Stimulated activated CD4-positive, alpha-beta T cell treated with anti-CD3 and anti-CD28 coated beads, Interleukin-15, amount 100 ng/mL, for 48 hours (primary cell): ENCODE results near the gene CENPB.

Experiments used
- DNase-seq, 2 donors: peaks; one replicate each; pipeline ENCODE4 v3.0.0-alpha.2; 2020; ENCODE audit warnings: low read depth in 2 of 2

CENPB gene

DNA sequence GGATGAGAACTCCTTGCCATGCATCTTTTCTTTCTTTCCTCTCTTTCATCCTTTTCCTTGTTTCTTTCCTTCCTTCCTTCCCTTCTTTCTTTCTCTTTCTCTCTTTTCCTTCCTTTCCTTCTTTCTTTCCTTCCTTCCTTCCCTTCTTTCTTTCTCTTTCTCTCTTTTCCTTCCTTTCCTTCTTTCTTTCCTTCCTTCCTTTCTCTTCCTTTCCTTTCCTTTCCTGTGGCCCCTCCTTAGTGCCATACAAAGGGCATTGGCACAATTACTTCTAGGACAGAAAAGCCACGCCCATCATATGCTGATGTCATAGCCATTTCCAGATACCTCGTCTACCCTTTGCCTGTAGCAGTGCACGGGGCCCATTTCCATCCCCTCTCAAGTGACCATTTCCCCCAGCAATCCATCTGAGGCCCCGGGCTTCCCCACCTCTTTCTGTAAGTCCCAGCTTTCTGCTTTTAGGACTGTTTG, 2.2 kb upstream of the CENPB start:
- no peak for DNase-seq

- DNase-seq: no peak
These were observed 929 bp upstream of the CENPB start for GRCh38 chr20:3787324-3788014.

DNA sequence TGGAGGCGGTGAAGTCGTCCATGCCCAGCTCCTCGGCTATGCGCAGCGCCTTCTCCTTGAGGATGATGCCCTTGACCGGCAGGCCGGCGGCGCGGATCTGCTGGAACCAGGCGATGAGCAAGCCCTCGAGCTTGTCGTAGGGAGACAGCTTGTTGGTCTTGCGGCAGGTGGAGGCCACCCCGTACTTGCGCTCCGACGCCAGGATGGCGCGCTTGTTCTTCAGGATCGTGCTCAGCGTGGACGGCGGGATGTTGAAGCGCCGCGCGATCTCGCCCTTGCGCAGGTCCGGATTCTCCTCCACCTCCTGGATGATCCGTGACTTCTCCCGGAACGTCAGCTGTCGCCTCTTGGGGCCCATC, 435 bp downstream of the CENPB start:
- peak in 1 of 2 donors; percentile 25 for DNase-seq

- no peak for DNase-seq
These were observed 1.1 kb downstream of the CENPB start for GRCh38 chr20:3785240-3786125.

DNA sequence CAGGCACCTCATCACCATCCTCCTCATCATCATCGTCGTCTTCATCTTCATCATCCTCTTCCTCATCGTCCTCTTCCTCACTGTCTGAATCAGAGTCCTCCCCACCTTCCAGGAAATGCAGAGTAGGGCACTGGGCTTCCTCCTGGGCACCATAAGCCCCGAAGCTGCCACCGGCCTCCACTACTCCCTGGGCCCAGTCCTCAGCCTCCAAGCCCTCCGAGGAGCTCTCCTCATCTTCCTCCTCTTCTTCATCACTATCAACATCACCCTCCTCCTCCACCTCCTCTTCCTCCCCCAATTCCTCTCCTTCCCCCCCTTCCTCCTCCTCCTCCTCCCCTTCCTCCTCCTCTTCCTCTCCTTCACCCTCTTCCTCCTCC, 1.7 kb downstream of the CENPB start:
- no peak for DNase-seq

GRCh38 chr20:3784216-3784853, 2.2 kb downstream of the CENPB start:
- DNase-seq: no peak

GRCh38 chr20:3783511-3784195, 2.9 kb downstream of the CENPB start:
- DNase-seq: no peak

DNA sequence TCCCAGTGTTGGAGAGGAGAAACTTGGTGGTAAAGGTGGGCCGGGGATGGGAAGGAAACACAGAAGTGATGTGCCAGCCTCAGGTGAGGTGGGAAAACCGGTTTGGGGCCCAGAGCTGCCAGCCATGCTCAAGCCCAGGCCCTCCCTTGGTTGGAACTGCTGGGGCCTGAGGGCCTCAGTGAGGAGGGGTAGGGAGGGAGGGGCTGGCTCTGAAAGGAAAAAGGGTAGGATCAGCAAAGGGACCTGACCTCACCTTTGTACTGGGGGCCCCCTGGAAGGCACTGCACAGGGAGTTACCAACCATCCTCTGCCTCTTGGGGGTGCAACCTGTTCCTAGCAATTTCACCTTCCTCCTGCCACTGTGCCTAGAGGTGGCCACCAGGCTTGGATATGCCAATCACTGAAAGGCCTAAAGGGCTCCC, 3.5 kb downstream of the CENPB start:
- DNase-seq: no peak

GRCh38 chr20:3782597-3782996, 3.9 kb downstream of the CENPB start:
- no peak for DNase-seq

- peak in 1 of 2 donors; percentile 35 for DNase-seq
These were observed 5.2 kb downstream of the CENPB start, which contains the start of gene SPEF1 for GRCh38 chr20:3781153-3781910. SPEF1 (minus strand) TSS chr20:3781448; CDS start chr20:3781287, 161 bp downstream.

DNA sequence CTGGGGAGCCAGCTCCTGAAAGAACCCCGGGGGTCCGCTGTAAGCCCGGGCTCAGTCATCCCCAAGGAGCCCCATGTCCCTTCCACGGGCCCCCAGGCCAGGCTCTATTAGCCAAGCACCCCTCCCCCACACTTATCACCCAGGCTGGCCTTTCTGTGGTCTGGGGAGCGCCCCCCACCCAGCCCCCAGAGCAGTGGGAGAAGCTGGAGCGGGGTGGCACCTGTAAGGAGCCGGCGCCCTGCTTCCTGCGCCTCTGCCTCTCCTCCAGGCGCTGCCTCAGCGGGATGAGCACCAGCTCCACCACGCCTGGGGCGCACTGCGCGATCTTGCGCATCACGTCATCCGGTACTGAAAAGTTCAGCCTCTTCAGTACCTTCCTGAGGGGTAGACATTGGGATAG, 7.6 kb downstream of the CENPB start:
- DNase-seq: no peak

DNA sequence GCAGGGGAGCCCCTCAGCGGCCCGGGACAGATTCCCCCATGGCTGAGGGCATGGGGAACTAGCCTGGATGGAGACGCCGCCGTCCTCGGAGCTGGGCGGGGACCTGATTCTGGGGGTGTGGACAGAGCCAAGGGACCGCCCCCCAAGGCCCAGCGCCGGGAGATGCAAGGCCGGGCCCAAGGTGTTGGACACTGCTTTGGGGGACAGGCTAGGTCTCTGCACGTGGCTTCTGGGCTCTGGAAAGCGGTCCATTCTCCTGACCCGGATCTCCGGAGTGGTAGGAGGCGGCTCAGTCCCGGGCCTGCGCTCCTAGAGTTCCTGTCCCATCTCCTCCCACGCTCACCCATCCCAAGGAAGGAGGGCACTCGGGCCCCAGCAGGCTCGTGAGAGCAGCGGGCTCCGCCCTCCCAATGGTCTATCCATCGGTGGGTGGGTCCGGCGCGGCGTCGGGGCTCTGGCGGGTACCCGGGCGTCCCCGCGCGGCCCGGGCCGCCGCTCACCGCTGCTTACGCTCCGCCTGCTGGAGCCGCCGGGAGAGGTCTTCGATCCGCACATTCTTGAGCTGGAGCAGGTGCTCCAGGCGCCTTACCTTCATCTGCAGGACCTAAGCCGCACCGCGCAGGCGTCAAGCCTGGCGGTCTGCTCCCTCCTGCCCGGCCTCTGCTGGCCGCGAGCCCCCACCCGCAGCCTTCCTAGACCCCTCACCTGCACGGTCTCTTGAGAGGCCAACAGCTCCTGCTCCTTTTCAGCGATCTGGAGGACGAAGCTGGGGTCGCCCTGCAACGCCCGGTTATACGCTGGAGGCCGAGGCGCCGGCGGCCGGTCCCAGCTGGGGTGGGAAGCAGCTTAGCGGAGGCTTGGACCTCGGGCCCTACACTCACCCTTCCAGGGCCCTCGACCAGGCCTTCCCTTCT, 8.6 kb downstream of the CENPB start:
- DNase-seq: peak in 1 of 2 donors; percentile 40

DNA sequence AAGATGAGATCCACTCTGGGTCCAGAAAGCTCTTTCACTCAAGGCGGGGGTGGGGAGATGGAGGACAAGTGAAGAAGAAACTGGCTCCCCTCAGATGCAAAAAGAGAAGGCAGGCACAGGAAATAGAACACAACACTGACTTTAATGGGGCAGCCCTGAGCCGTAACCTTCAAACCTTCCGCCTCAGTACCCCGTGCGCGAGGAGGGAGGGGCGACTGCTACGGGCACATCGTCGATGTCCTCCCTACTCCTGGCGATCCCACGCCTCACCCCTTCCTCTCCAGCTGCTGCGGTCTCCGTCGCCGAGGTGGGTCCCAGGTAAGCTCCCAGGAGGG, 9.2 kb downstream of the CENPB start:
- no peak for DNase-seq

DNA sequence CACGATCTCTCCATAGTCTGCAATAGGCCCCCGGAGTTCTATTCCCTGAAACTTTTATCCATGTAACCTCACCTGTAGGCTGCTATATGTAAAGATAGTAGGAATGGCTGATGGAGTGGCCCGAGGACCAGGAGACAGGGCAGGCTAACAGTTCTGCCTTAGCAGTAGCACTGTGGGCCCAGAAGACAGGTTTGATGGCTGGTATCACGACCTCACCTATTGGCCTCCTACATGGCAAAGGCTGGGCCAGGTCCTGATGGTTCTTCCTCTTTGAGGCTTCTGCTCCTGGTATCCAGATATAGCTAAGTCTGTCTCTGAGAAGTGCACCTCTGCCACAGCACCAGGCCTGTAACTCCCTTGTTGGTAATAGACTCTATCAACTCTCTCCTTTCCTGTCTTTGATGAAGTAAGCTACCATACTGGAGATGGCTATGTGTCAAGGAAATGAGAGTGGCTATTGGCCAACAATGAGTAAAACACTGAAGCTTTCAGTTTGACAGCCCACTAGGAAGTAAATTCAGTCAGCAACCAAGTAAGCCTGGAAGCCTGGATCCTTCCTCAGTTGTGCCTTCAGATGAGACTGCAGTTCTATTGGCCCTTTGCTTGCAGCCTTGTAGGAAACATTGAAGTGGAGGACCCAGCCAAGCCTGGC, 11.0 kb downstream of the CENPB start:
- DNase-seq: no peak

- DNase-seq: no peak
These were observed 14.9 kb downstream of the CENPB start for GRCh38 chr20:3771552-3772058.

DNA sequence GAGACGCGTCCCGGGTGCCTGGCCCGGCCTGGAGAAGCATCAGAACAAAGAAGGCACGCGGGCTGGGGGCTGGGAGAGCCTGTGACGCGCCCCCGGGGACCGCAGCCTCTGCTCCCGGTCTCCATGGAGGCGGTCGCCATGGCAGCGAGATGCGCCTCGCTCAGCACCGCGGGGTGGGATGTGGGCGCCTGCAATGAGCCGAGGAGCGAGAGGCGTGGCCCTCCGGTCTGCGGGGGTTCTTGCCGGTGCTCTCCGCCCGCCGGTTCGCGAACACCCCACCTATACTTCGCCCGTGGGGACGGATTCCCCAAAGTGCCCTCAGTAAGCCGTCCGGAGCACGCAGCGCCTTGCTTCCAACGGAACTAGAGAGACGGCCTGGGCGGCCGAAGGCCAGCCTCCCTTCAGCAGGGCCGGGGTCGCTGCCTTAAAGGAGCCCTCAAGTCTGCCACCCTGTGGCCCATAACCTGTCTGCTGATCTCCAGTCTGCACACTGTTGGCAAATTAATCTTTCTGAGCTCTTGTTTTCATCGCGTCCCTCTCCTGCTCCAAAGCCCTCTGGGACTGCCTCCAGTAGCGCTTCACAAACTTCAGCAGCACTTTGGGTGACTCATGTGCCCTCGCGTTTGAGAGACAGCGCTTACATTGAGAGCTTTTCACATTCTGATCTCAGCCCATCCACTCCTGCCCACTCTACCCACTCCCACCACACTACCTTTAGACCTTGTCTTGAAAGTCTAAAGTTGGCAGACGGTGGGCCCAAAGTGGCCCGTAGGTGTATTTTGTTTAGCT, 18.0 kb downstream of the CENPB start:
- peak; percentile 65 to 68 for DNase-seq

- DNase-seq: peak; percentile 97
These were observed 18.9 kb downstream of the CENPB start, which contains the start of gene ADISSP for GRCh38 chr20:3767427-3768341. ADISSP (minus strand) TSS chr20:3767753; CDS start chr20:3760100, 7,653 bp downstream.

- no peak for DNase-seq
These were observed 19.5 kb downstream of the CENPB start for GRCh38 chr20:3767110-3767426.
